Trophoblast cell (in vitro differentiated cells and primary cell): ENCODE measurements around the gene PRKAR1B.

ENCODE experiments used
- DNase-seq, 2 donors: peaks; one replicate each; pipeline ENCODE4 v3.0.0-alpha.2; 2016
- H2AFZ ChIP-seq: 2 replicates; pipeline ENCODE4 v1.6.1; 2013; ENCODE audit warnings: low read length, moderate library complexity, mild to moderate bottlenecking; ENCODE audit not compliant: insufficient read depth, poor library complexity
- H2AK5ac ChIP-seq: 2 replicates; pipeline ENCODE4 v1.6.1; 2013; ENCODE audit warnings: mild to moderate bottlenecking, low read length
- H2BK120ac ChIP-seq: 2 replicates; pipeline ENCODE4 v1.6.1; 2013; ENCODE audit warnings: low read length, mild to moderate bottlenecking, moderate library complexity; ENCODE audit not compliant: insufficient read depth, poor library complexity
- H2BK12ac ChIP-seq: 2 replicates; pipeline ENCODE4 v1.6.1; 2013; ENCODE audit warnings: mild to moderate bottlenecking, low read length, moderate library complexity
- H2BK5ac ChIP-seq: 2 replicates; pipeline ENCODE4 v1.6.1; 2013; ENCODE audit warnings: low read length, low read depth, moderate library complexity, mild to moderate bottlenecking; ENCODE audit not compliant: poor library complexity
- H3K14ac ChIP-seq: 2 replicates; pipeline ENCODE4 v1.6.1; 2013; ENCODE audit warnings: mild to moderate bottlenecking, low read length
- H3K18ac ChIP-seq: 2 replicates; pipeline ENCODE4 v1.6.1; 2013; ENCODE audit warnings: mild to moderate bottlenecking, low read length
- H3K23ac ChIP-seq: 2 replicates; pipeline ENCODE4 v1.6.1; 2013; ENCODE audit warnings: low read length
- H3K27ac ChIP-seq: 2 replicates; pipeline ENCODE4 v1.5.1; 2013; ENCODE audit warnings: low read depth, mild to moderate bottlenecking, inconsistent platforms, low read length, moderate library complexity
- H3K27me3 ChIP-seq: 2 replicates; pipeline ENCODE4 v1.6.1; 2013; ENCODE audit warnings: inconsistent platforms, mild to moderate bottlenecking, low read length, moderate library complexity; ENCODE audit not compliant: insufficient read depth
- H3K36me3 ChIP-seq, 2 experiments: 1 replicate in 1 of 2; 2 replicates in 1 of 2; pipeline ENCODE4 v1.6.1; 2013; ENCODE audit warnings: low read length in 2 of 2, mild to moderate bottlenecking in 2 of 2, moderate library complexity in 1 of 2; ENCODE audit not compliant: insufficient read depth in 2 of 2, control insufficient read depth in 1 of 2
- H3K4ac ChIP-seq: 2 replicates; pipeline ENCODE4 v1.6.1; 2013; ENCODE audit warnings: low read depth, mild to moderate bottlenecking, low read length, moderate library complexity
- H3K4me1 ChIP-seq, 2 experiments: 1 replicate in 1 of 2; 2 replicates in 1 of 2; pipeline ENCODE4 v1.6.1; 2013; ENCODE audit warnings: low read length in 2 of 2, mild to moderate bottlenecking in 2 of 2, moderate library complexity in 1 of 2; ENCODE audit not compliant: insufficient read depth in 2 of 2, control insufficient read depth in 1 of 2
- H3K4me2 ChIP-seq: 2 replicates; pipeline ENCODE4 v1.6.1; 2013; ENCODE audit warnings: inconsistent platforms, mild to moderate bottlenecking, low read length, moderate library complexity
- H3K4me3 ChIP-seq: 2 replicates; pipeline ENCODE4 v1.5.1; 2013; ENCODE audit warnings: mild to moderate bottlenecking, low read depth, low read length, inconsistent platforms
- H3K79me1 ChIP-seq: one replicate; pipeline ENCODE4 v1.6.1; 2013; ENCODE audit warnings: low read length
- H3K79me2 ChIP-seq: 2 replicates; pipeline ENCODE4 v1.6.1; 2013; ENCODE audit warnings: low read length, mild to moderate bottlenecking; ENCODE audit not compliant: control insufficient read depth, insufficient read depth, poor library complexity
- H3K9ac ChIP-seq: 2 replicates; pipeline ENCODE4 v1.6.1; 2013; ENCODE audit warnings: mild to moderate bottlenecking, low read length
- H3K9me3 ChIP-seq: 2 replicates; pipeline ENCODE4 v1.6.1; 2013; ENCODE audit warnings: low read depth, mild to moderate bottlenecking, control low read depth, inconsistent platforms, low read length; ENCODE audit not compliant: insufficient read depth
- H4K12ac ChIP-seq: 2 replicates; pipeline ENCODE4 v1.6.1; 2013; ENCODE audit warnings: low read depth, mild to moderate bottlenecking, low read length, moderate library complexity
- H4K8ac ChIP-seq: 2 replicates; pipeline ENCODE4 v1.6.1; 2013; ENCODE audit warnings: low read depth, mild to moderate bottlenecking, low read length, moderate library complexity
- H4K91ac ChIP-seq: one replicate; pipeline ENCODE4 v1.6.1; 2013; ENCODE audit warnings: low read depth, mild to moderate bottlenecking, low read length, moderate library complexity
- WGBS: extraction: QIAGEN DNeasy Blood & Tissue Kit; methylation state at CpG from one replicate; pipeline ENCODE4 v1.1.7; 2013; ENCODE audit warnings: missing lambda C conversion rate; ENCODE audit not compliant: insufficient read length, insufficient coverage; ENCODE audit errors: extremely low coverage; 5-methylcytosine and 5-hydroxymethylcytosine counted together

The PRKAR1B gene

DNA sequence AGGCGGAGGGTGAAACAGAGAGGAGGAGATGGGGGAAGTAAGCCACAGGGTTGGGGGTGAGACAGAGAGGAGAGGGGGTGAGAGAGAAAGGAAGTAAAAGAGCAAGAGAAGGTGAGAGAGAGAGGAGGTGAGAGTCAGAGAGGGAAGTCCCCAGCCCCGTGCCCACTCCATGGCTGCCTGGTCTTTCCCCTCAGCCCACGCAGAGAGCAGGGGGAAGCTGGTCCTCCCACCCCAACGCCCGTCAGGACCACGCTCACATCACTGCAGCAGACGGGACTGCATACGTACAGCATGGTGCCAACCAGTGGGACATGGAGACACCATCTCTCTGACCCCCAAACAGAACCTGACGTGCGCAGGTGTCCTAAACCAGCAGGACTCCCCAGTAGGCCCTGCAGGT, 195.3 kb downstream of the PRKAR1B start:
- no peak overlapping the region for H3K18ac ChIP-seq
- H3K79me1 ChIP-seq: peaks cover 4% of the 10 kb centered on the region
- H2BK5ac ChIP-seq: no peak overlapping the region
- no peak overlapping the region for H4K8ac ChIP-seq
- H3K27me3 ChIP-seq: no peaks in the 10 kb centered on the region
- no CpG with 5 or more reads among the region's 10 CpGs for WGBS
- no peak overlapping the region for H3K4me2 ChIP-seq
- DNase-seq: no peak
- no peak overlapping the region for H4K12ac ChIP-seq
- no peak overlapping the region for H2BK120ac ChIP-seq
- no peak overlapping the region for H3K23ac ChIP-seq
- H3K9ac ChIP-seq: no peak overlapping the region
- H3K4ac ChIP-seq: no peak overlapping the region
- H2AFZ ChIP-seq: no peak overlapping the region
- no peak overlapping the region for H4K91ac ChIP-seq
- H3K4me1 ChIP-seq: peaks cover 14 to 15% of the 10 kb centered on the region in 2 experiments
- no peak overlapping the region for H2AK5ac ChIP-seq
- no peak overlapping the region for H3K14ac ChIP-seq
- H3K79me2 ChIP-seq: no peaks in the 10 kb centered on the region
- H3K36me3 ChIP-seq: no peaks in the 10 kb centered on the region
- no peak overlapping the region for H2BK12ac ChIP-seq
- H3K27ac ChIP-seq: no peak overlapping the region
- no peak overlapping the region for H3K4me3 ChIP-seq
- peaks cover 1% of the 10 kb centered on the region for H3K9me3 ChIP-seq

- Histone ChIP-seq H3K9ac (no peak overlapping the region), H3K36me3 (no peaks in the 10 kb centered on the region), H4K12ac (no peak overlapping the region), H3K14ac (no peak overlapping the region), H2BK12ac (no peak overlapping the region), H3K9me3 (peaks cover 1% of the 10 kb centered on the region), H3K4me1 (peaks cover 20% of the 10 kb centered on the region in 2 experiments), H3K27me3 (peaks cover 1% of the 10 kb centered on the region), H2AK5ac (no peak overlapping the region), H3K4me3 (no peak overlapping the region), H4K8ac (no peak overlapping the region), H2BK5ac (no peak overlapping the region), H3K4me2 (no peak overlapping the region), H3K18ac (no peak overlapping the region), H2AFZ (no peak overlapping the region), H4K91ac (no peak overlapping the region), H3K4ac (no peak overlapping the region), H2BK120ac (no peak overlapping the region), H3K79me2 (no peaks in the 10 kb centered on the region), H3K79me1 (peaks cover 6% of the 10 kb centered on the region), H3K23ac (no peak overlapping the region), H3K27ac (no peak overlapping the region)
- WGBS: 100% methylated on average over 1 of the region's 2 CpGs
- no peak for DNase-seq
Observed at GRCh38 chr7:528451-528850, 198.6 kb downstream of the PRKAR1B start.

DNA sequence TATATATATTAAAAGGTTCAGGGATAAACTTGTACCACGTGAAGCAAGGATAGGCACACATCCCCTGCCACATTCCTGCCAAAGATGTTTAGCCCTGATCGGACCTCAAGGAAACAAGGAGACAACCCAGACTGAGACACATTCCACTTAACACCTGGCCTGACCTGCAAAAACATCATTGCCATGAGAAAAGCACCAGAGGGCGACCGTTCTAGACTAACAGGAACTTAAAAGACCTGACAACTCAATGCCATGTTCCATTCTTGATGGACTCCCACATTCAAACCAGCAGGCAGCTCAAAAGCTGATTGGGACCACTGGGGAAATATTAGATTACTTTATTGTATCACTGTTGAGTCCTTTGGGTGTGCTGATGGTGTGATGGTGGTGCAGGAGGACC, 199.4 kb downstream of the PRKAR1B start:
- H3K14ac ChIP-seq: no peak overlapping the region
- peaks cover 15 to 16% of the 10 kb centered on the region in 2 experiments for H3K4me1 ChIP-seq
- no peak overlapping the region for H3K4ac ChIP-seq
- no peak overlapping the region for H4K91ac ChIP-seq
- no peaks in the 10 kb centered on the region for H3K79me2 ChIP-seq
- WGBS: no CpG with 5 or more reads among the region's 4 CpGs
- no peak overlapping the region for H3K18ac ChIP-seq
- no peaks in the 10 kb centered on the region for H3K36me3 ChIP-seq
- H2AK5ac ChIP-seq: no peak overlapping the region
- H3K9ac ChIP-seq: no peak overlapping the region
- H2BK5ac ChIP-seq: no peak overlapping the region
- H4K12ac ChIP-seq: no peak overlapping the region
- H3K23ac ChIP-seq: no peak overlapping the region
- H3K4me3 ChIP-seq: no peak overlapping the region
- peaks cover 8% of the 10 kb centered on the region for H3K27me3 ChIP-seq
- peaks cover 3% of the 10 kb centered on the region for H3K79me1 ChIP-seq
- H2BK12ac ChIP-seq: no peak overlapping the region
- peaks cover 1% of the 10 kb centered on the region for H3K9me3 ChIP-seq
- no peak overlapping the region for H4K8ac ChIP-seq
- H3K27ac ChIP-seq: no peak overlapping the region
- no peak overlapping the region for H2AFZ ChIP-seq
- H3K4me2 ChIP-seq: no peak overlapping the region
- DNase-seq: peak; percentile 35 to 39
- no peak overlapping the region for H2BK120ac ChIP-seq

DNA sequence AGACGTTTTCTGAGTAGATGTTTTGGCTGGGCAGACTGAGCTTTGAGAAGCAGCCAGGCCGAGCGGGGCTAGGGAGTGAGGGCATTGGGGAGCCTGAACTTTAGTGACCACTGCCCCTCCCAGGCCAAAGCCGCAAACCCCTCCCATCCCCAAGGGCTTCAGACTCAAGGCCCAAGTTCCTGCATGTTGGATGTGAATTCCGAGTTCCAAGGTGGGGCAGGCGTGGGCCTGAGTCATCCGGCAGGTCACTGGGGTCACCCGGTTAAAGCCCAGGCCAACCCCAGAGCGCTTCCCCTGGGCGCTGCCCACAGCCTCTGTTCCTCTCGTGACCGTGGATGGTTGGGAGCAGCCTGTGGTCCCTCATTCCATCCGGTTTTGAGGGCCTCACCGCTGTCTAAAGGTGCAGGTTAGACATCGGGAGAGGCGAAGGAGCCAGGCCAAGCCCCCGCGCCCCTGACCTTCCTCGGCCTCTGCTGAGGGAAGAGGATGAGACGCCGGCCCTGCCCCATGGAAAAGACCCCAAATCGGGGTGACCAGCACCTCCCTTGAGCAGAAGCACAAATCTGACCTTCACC, 200.5 kb downstream of the PRKAR1B start:
- Histone ChIP-seq H2BK120ac (no peak overlapping the region), H2BK12ac (peak overlapping the region; percentile 30), H4K12ac (no peak overlapping the region), H3K4me3 (no peak overlapping the region), H4K91ac (no peak overlapping the region), H3K14ac (peak overlapping the region; percentile 19), H3K18ac (no peak overlapping the region), H3K4ac (no peak overlapping the region), H3K79me2 (no peaks in the 10 kb centered on the region), H2BK5ac (no peak overlapping the region), H3K27me3 (peaks cover 20% of the 10 kb centered on the region), H3K4me2 (no peak overlapping the region), H3K23ac (no peak overlapping the region), H2AK5ac (peak overlapping the region; percentile 38), H3K36me3 (no peaks in the 10 kb centered on the region), H4K8ac (peak overlapping the region; percentile 44), H3K27ac (no peak overlapping the region), H3K9me3 (no peaks in the 10 kb centered on the region), H3K4me1 (peaks cover 20 to 21% of the 10 kb centered on the region in 2 experiments), H3K9ac (no peak overlapping the region), H3K79me1 (peaks cover 3% of the 10 kb centered on the region), H2AFZ (no peak overlapping the region)
- no CpG with 5 or more reads among the region's 22 CpGs for WGBS
- peak in 1 of 2 donors; percentile 36 for DNase-seq
